Vagina (tissue), 2 donors: ENCODE measurements around the gene ABCC8.

Experiments
- POLR2A ChIP-seq, 2 donors: fragments of 450-650 bp; IDR thresholded peaks; one replicate each; pipeline ENCODE4 v1.6.1; 2017; ENCODE audit warnings: antibody characterized with exemption in 2 of 2, mild to moderate bottlenecking in 2 of 2, moderate library complexity in 2 of 2
- TF ChIP-seq, protein P1 (sequence below), 3 experiments: fragments of 450-650 bp in 2 of 3; fragments of 200-600 bp in 1 of 3; sonication (generic) in 1 of 3; IDR thresholded peaks; one replicate each; pipeline ENCODE4 v1.5.1; 2017 to 2019; ENCODE audit warnings: antibody characterized with exemption in 3 of 3, mild to moderate bottlenecking in 2 of 3, moderate library complexity in 2 of 3

- TF ChIP-seq, protein P1, sequence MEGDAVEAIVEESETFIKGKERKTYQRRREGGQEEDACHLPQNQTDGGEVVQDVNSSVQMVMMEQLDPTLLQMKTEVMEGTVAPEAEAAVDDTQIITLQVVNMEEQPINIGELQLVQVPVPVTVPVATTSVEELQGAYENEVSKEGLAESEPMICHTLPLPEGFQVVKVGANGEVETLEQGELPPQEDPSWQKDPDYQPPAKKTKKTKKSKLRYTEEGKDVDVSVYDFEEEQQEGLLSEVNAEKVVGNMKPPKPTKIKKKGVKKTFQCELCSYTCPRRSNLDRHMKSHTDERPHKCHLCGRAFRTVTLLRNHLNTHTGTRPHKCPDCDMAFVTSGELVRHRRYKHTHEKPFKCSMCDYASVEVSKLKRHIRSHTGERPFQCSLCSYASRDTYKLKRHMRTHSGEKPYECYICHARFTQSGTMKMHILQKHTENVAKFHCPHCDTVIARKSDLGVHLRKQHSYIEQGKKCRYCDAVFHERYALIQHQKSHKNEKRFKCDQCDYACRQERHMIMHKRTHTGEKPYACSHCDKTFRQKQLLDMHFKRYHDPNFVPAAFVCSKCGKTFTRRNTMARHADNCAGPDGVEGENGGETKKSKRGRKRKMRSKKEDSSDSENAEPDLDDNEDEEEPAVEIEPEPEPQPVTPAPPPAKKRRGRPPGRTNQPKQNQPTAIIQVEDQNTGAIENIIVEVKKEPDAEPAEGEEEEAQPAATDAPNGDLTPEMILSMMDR (IDR thresholded peaks at IDR 0.05), result no peak
- TF ChIP-seq POLR2A (IDR thresholded peaks at IDR 0.05), result no peak
These were observed 65.2 kb downstream of the ABCC8 start for GRCh38 chr11:17411418-17411817.
